Peyer's patch (tissue), 4 donors: ENCODE measurements around the gene LRRC32.

Experiments
- POLR2A ChIP-seq, 2 donors: fragments of 450-650 bp; IDR thresholded peaks; one replicate each; pipeline ENCODE4 v1.5.1; 2017; ENCODE audit warnings: antibody characterized with exemption in 2 of 2, mild to moderate bottlenecking in 2 of 2, moderate library complexity in 2 of 2
- TF ChIP-seq, protein P1 (sequence below), 6 experiments: fragments of 450-650 bp in 4 of 6; fragments of 200-600 bp in 2 of 6; sonication (generic) in 1 of 6; IDR thresholded peaks; one replicate each; pipeline ENCODE4 v1.5.1; 2017 to 2019; ENCODE audit warnings: antibody characterized with exemption in 6 of 6, mild to moderate bottlenecking in 3 of 6, moderate library complexity in 1 of 6

DNA sequence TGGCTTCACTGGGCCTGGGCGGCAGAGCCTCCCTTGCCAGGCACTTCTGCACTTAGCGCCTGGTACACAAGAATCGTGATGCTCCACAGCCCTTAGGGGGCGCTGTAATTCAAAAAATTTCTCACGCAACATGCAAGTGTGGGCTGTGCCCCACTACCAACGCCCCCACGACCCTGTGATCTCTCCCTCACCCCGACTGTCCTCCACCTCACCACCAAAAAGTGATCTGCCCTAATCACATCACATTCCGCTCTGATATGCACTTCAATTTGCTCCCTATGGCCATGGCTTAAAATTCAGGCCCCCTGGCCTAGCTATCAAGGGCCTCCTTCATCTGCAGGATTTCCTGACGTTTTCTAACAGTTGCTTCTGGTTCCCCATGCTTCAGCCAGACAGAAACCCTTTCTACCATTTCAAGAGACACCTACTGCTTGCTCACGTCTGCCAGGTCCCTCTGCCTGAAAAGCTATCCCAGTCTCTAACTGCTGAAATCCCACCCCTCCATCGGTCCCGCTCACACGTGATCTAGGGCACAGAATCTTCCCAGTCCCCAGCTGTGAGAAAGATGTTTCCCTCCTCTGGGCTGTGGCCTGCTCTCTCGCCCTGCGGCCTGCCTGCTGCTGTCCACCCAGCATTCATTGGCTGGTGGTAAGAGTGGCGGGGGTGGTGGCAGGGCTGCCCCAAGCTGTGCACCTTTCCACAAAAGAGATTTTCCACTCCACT, 27.9 kb upstream of the LRRC32 start:
- TF ChIP-seq, protein P1, sequence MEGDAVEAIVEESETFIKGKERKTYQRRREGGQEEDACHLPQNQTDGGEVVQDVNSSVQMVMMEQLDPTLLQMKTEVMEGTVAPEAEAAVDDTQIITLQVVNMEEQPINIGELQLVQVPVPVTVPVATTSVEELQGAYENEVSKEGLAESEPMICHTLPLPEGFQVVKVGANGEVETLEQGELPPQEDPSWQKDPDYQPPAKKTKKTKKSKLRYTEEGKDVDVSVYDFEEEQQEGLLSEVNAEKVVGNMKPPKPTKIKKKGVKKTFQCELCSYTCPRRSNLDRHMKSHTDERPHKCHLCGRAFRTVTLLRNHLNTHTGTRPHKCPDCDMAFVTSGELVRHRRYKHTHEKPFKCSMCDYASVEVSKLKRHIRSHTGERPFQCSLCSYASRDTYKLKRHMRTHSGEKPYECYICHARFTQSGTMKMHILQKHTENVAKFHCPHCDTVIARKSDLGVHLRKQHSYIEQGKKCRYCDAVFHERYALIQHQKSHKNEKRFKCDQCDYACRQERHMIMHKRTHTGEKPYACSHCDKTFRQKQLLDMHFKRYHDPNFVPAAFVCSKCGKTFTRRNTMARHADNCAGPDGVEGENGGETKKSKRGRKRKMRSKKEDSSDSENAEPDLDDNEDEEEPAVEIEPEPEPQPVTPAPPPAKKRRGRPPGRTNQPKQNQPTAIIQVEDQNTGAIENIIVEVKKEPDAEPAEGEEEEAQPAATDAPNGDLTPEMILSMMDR (IDR thresholded peaks at IDR 0.05) = no peak
- TF ChIP-seq POLR2A (IDR thresholded peaks at IDR 0.05) = no peak
